Natural killer cell (primary cell): Measurements from ENCODE around the gene CCL18. TPM values are rescaled to one million over a fixed set of nuclear protein-coding genes. Genes with fewer than 3 reads are reported as not detected.
"Not testable (repeated sequence)": the region's sequence is repeated elsewhere in the genome, so short reads cannot be mapped to it uniquely, and the experiment has no call there.

Experiments used
- ATAC-seq, 3 donors: fragments of 150-1000 bp in 2 of 3; fragments of 200-7000 bp in 1 of 3; cut with Tn5 transposase; 1 replicate in 1 of 3; 2 replicates in 2 of 3; pipeline ENCODE4 v1.10.0; 2021; ENCODE audit warnings: mild to moderate bottlenecking in 2 of 3, moderate library complexity in 2 of 3
- DNase-seq, 2 donors: peaks; one replicate each; pipeline versions ENCODE4 v3.0.0 to v3.0.0-alpha.2; 2013 to 2021; ENCODE audit warnings: mixed read lengths in 1 of 2
- H3K27ac ChIP-seq: one replicate; pipeline ENCODE4 v1.5.1; 2013; ENCODE audit warnings: mild to moderate bottlenecking, low read length
- H3K27me3 ChIP-seq: one replicate; pipeline ENCODE4 v1.6.1; 2013; ENCODE audit warnings: low read length; ENCODE audit not compliant: control insufficient read depth, insufficient read depth
- H3K36me3 ChIP-seq: one replicate; pipeline ENCODE4 v1.6.1; 2013; ENCODE audit warnings: low read length; ENCODE audit not compliant: control insufficient read depth, insufficient read depth
- H3K4me1 ChIP-seq: one replicate; pipeline ENCODE4 v1.6.1; 2013; ENCODE audit warnings: low read length; ENCODE audit not compliant: control insufficient read depth, insufficient read depth
- H3K4me3 ChIP-seq: one replicate; pipeline ENCODE4 v1.5.1; 2013; ENCODE audit warnings: low read length
- H3K9me3 ChIP-seq: one replicate; pipeline ENCODE4 v1.6.1; 2013; ENCODE audit warnings: low read length; ENCODE audit not compliant: control insufficient read depth, insufficient read depth
- H3K27ac Mint-ChIP-seq, 2 donors: one replicate each; pipeline ENCODE4 v1.8.0; 2022; ENCODE audit warnings: mild to moderate bottlenecking in 2 of 2, mixed read lengths in 2 of 2, moderate library complexity in 1 of 2
- H3K27me3 Mint-ChIP-seq, 2 donors: one replicate each; pipeline ENCODE4 v1.8.0; 2022; ENCODE audit warnings: low read depth in 2 of 2, mixed read lengths in 2 of 2
- H3K36me3 Mint-ChIP-seq: one replicate; pipeline ENCODE4 v1.8.0; 2022; ENCODE audit warnings: mixed read lengths
- H3K4me1 Mint-ChIP-seq, 2 donors: one replicate each; pipeline ENCODE4 v1.8.0; 2022; ENCODE audit warnings: mixed read lengths in 2 of 2
- H3K4me3 Mint-ChIP-seq: one replicate; pipeline ENCODE4 v1.8.0; 2022; ENCODE audit warnings: mild to moderate bottlenecking, moderate library complexity, mixed read lengths
- H3K9me3 Mint-ChIP-seq, 2 donors: one replicate each; pipeline ENCODE4 v1.8.0; 2022; ENCODE audit warnings: mixed read lengths in 2 of 2
- WGBS: methylation state at CpG from one replicate; pipeline ENCODE4 v1.1.7; 2013; ENCODE audit warnings: missing lambda C conversion rate; ENCODE audit not compliant: insufficient coverage; 5-methylcytosine and 5-hydroxymethylcytosine counted together
- intact Hi-C: fragments of 100-400 bp; cut with micrococcal nuclease; formaldehyde crosslinking; loops from one replicate; pipeline ENCODE4 v1.14.2; 2022
- total RNA-seq, 4 donors: library from RNA; stranded (reverse); fragments of 120-200 nt in 1 of 4; gene quantifications; one replicate each; pipeline versions ENCODE4 v1.2.3 to v1.2.4, GENCODE V29; 2013 to 2022
- TF ChIP-seq, protein P1 (sequence below): fragments of 200-600 bp; IDR thresholded peaks from one replicate; pipeline ENCODE4 v1.8.0; 2022; ENCODE audit warnings: antibody characterized with exemption

Gene CCL18, protein sequence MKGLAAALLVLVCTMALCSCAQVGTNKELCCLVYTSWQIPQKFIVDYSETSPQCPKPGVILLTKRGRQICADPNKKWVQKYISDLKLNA
- under 1 TPM in 2 of 3 donors, not detected in 1; 0.54 to 0.55 TPM for total RNA-seq
- not detected for total RNA-seq (2013)

GRCh38 chr17:36063786-36064541, at the start of gene CCL18:
Gene CCL18 (plus strand): TSS chr17:36064272. CDS start chr17:36064343, 71 bp downstream.
- Mint-ChIP-seq H3K4me3 (peak within 1 kb of the TSS; percentile 11), H3K27ac (peak within 1 kb of the TSS; percentile 95 to 96), H3K36me3 (no peaks in the 10 kb centered on the region), H3K9me3 (peaks cover 0 to 2% of the 10 kb centered on the region in 2 donors), H3K4me1 (peaks cover 77 to 82% of the 10 kb centered on the region in 2 donors), H3K27me3 (no peaks in the 10 kb centered on the region)
- no peak for DNase-seq
- TF ChIP-seq, protein P1, sequence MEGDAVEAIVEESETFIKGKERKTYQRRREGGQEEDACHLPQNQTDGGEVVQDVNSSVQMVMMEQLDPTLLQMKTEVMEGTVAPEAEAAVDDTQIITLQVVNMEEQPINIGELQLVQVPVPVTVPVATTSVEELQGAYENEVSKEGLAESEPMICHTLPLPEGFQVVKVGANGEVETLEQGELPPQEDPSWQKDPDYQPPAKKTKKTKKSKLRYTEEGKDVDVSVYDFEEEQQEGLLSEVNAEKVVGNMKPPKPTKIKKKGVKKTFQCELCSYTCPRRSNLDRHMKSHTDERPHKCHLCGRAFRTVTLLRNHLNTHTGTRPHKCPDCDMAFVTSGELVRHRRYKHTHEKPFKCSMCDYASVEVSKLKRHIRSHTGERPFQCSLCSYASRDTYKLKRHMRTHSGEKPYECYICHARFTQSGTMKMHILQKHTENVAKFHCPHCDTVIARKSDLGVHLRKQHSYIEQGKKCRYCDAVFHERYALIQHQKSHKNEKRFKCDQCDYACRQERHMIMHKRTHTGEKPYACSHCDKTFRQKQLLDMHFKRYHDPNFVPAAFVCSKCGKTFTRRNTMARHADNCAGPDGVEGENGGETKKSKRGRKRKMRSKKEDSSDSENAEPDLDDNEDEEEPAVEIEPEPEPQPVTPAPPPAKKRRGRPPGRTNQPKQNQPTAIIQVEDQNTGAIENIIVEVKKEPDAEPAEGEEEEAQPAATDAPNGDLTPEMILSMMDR: no peak
- intact Hi-C loops: no loop called here
- H3K9me3 ChIP-seq: no peaks in the 10 kb centered on the region
- 90% methylated on average over 4 of the region's 5 CpGs for WGBS
- ATAC-seq: no peak
- H3K27me3 ChIP-seq: no peaks in the 10 kb centered on the region
- H3K4me1 ChIP-seq: peaks cover 40% of the 10 kb centered on the region
- no peak within 1 kb of the TSS for H3K4me3 ChIP-seq
- peak within 1 kb of the TSS; percentile 82 for H3K27ac ChIP-seq
- no peaks in the 10 kb centered on the region for H3K36me3 ChIP-seq

DNA sequence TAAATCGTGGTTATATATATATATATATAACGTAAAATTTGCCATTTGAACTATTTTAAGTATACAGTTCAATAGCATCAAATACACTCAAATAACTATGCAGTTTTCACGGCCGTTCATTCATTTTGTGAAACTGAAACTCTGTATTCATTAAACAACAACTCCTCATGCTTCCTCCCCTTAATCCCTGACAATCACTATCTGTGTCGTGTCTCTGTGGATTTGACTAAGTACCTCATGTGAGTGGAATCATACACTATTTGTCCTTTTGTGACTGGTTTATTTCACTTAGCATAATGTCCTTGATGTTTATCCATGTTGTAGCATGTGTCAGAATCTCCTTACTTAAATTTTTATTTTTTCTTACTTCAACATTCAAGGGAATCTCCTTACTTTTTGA, 49.1 kb upstream of the CCL18 start:
- H3K4me3 Mint-ChIP-seq: no peak overlapping the region
- H3K27ac ChIP-seq: no peak overlapping the region
- H3K27ac Mint-ChIP-seq: no peak overlapping the region
- DNase-seq: no peak
- H3K4me1 ChIP-seq: peaks cover 5% of the 10 kb centered on the region
- H3K36me3 ChIP-seq: no peaks in the 10 kb centered on the region
- H3K4me3 ChIP-seq: no peak overlapping the region
- peaks cover 47 to 49% of the 10 kb centered on the region in 2 donors for H3K4me1 Mint-ChIP-seq
- H3K9me3 Mint-ChIP-seq: no peaks in the 10 kb centered on the region
- H3K9me3 ChIP-seq: peaks cover 3% of the 10 kb centered on the region
- ATAC-seq: no peak
- H3K36me3 Mint-ChIP-seq: no peaks in the 10 kb centered on the region
- no peaks in the 10 kb centered on the region for H3K27me3 Mint-ChIP-seq
- 96% methylated on average over 3 of the region's 5 CpGs for WGBS
- intact Hi-C loops: no loop called here
- TF ChIP-seq, protein P1: no peak
- no peaks in the 10 kb centered on the region for H3K27me3 ChIP-seq

DNA sequence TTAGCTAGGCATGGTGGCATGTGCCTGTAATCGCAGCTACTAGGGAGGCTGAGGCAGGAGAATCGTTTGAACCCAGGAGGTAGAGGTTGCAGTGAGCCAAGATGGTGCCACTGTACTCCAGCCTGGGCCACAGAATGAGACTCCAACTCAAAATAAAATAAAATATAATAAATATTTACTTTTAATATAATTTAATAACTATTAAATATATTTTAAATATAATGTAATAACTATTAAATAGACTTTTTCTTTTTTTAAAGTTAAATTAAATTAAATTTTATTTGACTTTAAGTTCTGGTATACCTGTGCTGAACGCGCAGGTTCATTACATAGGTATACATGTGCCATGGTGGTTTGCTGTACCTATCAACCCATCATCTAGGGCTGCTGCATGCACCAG, 48.2 kb upstream of the CCL18 start:
- H3K9me3 Mint-ChIP-seq, H3K9me3 ChIP-seq, H3K36me3 ChIP-seq, H3K27me3 Mint-ChIP-seq, intact Hi-C loops, DNase-seq, H3K27ac ChIP-seq, H3K4me1 ChIP-seq, H3K27ac Mint-ChIP-seq, ATAC-seq, H3K27me3 ChIP-seq, H3K36me3 Mint-ChIP-seq, H3K4me3 Mint-ChIP-seq, H3K4me3 ChIP-seq: not testable (repeated sequence)
- 95% methylated on average over 4 of the region's 4 CpGs for whole genome bisulfite sequencing
- H3K4me1 Mint-ChIP-seq: peaks cover 38 to 43% of the 10 kb centered on the region in 2 donors

GRCh38 chr17:36016555-36016954, 47.5 kb upstream of the CCL18 start:
- Mint-ChIP-seq H3K4me1 (peaks cover 31 to 36% of the 10 kb centered on the region in 2 donors), H3K9me3 (no peaks in the 10 kb centered on the region), H3K27me3 (peaks cover 0 to 8% of the 10 kb centered on the region in 2 donors), H3K27ac (no peak overlapping the region), H3K36me3 (no peaks in the 10 kb centered on the region), H3K4me3 (no peak overlapping the region)
- DNase-seq: no peak
- Histone ChIP-seq H3K27me3 (no peaks in the 10 kb centered on the region), H3K36me3 (no peaks in the 10 kb centered on the region), H3K27ac (no peak overlapping the region), H3K4me3 (no peak overlapping the region), H3K9me3 (peaks cover 3% of the 10 kb centered on the region), H3K4me1 (peaks cover 5% of the 10 kb centered on the region)
- WGBS: no CpG with 5 or more reads among the region's 2 CpGs
- TF ChIP-seq, protein P1: no peak
- intact Hi-C loops: no loop called here
- ATAC-seq: no peak
